Cardiac septum (tissue), 1 donor: Measurements from ENCODE around the gene HDAC10. TPM values are rescaled to one million over a fixed set of nuclear protein-coding genes. Genes with fewer than 3 reads are reported as not detected.

Source experiments
- DNase-seq: peaks from one replicate; pipeline ENCODE4 v3.0.0-alpha.2; 2020; ENCODE audit warnings: low spot score
- intact Hi-C: fragments of 100-400 bp; cut with DNase I; formaldehyde crosslinking; loops from one replicate; pipeline ENCODE4 v1.14.0; 2022
- total RNA-seq: library from RNA; stranded (reverse); fragmentation: NEBNext Ultra II Directional; extraction: Animal tissue kit (Norgen Biotek cat#: 25700); gene quantifications from one replicate; pipeline ENCODE4 v1.2.1, GENCODE V29; 2021
- donor health status: DM: no; HTN: no; CAD: no.

The HDAC10 gene
- total RNA-seq, 1 donor from 2014 or later = 13.1 TPM

DNA sequence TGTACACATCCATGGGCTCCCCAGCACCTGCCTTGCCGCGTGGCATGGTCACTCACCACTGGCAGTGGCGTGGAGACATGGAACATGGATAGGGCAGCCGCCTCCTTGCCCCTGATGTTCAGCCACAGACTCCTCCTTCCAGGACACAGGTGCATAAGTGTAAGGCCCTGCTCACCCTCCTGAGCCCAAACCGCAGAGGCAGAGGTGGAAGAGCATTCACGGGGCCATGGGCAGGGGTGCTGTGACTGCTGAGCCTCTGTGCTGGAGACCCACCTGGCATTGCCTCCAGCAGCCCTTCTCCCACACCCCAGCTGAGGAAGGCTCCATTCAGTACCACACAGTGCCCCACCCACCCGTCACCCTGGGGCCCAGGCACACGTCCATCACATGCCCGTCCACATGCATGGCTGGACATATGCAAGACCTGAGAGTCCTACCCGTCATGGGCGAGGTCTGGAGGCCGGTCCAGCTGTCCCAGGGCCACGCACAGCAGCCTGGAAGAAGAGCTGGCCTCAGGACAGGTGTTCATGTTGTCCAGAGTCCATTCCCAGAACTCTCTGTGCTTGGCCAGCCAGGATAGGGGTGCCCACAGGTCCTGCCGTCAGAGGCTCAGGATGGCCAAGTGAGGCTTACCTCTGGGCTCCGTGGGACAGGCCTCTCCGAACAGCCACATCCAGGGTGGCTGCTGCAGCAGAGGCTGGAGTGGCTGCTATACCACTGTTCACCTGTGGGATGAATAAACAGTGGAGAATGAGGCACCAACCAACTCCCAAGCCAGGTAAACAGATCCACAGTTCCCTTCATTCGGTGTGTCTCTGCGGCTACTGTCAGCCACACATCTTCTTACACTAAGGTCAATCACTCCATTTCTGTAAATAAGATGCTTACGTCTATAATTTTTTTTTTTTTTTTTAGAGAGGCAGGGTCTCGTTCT, 4.6 kb downstream of the HDAC10 start:
- intact Hi-C loops = loop anchor here (10.0 kb wide), 1 partner anchor 258 kb away; the partner anchor contains the start of genes LMF2 and NCAPH2

DNA sequence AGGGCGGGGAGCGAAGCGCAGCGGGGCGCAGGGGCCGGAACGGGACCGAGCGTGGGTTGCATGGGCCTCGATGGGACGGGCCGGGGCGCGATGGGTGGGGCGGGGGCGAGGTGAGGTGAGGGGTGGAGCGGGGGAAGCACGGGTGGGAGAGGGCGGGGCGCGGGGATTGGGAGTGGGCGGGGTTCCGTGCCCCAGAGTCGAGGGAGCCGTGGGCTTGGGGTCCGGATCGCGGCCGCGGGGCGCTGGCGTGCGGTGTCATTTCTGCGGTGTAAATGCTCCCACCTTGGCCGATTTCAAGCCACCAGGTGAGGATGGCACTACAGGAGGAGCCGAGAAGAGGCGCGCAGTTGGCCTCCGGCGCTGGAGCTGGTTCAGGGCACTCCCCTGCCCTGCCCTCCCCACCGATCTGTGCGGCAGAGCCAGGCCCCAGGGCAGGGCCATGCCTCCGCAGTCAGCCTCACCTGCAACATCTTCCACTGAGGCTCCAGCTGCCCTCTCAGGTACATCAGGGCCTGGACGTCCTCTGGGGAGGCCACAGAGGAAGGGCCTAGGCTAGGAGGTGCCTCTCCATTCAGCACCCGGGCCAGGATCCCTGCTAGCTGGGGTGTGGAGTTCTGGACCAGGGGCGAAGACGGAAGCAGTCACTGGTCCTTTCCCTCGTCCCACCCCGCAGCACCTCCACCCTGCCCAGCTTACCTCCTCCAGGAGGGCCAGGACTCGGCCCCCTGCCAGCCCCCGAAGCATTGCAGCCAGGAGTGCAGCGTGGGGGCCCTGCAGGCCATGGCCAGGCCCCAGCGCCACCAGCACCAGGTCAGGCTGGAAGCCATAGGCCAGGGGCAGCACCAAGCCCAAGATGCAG, 5.6 kb downstream of the HDAC10 start:
- no peak for DNase-seq
- intact Hi-C loops = loop anchor here (10.0 kb wide), 1 partner anchor 259 kb away; the partner anchor contains the start of genes LMF2 and NCAPH2

More for the DNA sequence above, 4.6 kb downstream of the HDAC10 start:
- DNase-seq = no peak

DNA sequence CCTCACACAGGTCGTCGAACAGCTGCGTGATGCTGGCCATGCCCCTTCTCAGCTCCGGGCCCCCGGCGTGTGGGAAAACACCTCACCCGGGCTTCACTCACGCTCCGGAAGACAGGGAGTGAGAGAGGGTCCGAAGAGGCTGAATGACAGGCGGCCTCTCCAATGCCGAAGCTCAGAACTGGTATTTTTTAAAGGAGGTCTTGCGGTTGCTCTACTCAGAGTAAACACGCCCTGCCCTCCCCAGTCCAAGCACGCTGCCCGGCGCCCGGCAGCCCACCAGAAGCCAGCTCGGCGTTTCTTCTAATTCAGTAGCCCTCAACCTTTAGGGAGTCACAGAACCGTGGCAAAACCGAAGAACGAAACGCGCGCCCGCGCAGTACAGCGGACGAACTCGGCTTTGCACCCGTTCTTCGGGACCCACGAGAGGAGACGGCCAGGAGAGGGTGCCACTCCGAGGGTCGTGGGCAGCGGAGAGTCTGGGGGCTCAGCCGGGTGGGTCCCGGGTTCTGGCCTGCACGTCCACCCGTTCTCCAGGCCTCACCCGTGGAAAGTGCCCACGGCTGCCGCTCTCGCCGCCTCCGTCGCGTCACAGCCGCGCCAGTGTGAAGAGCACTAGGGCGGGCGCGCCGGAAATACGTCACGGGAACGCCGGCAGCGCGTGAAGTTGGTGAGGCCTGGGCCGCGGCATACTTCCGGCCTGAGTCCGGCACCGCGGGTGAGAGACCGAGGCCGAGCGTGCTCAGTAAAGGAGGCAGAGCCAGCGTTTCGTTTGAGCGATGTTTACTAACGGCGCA, 6.4 kb downstream of the HDAC10 start, which contains the start of gene TUBGCP6:
TUBGCP6 (minus strand) TSS at position 604 of the 794 bp plus-strand sequence; CDS start at position 40, 564 bp downstream.
- peak; percentile 98 for DNase-seq
- intact Hi-C loops = loop anchor here (10.0 kb wide), 1 partner anchor 260 kb away; the partner anchor contains the start of genes LMF2 and NCAPH2

DNA sequence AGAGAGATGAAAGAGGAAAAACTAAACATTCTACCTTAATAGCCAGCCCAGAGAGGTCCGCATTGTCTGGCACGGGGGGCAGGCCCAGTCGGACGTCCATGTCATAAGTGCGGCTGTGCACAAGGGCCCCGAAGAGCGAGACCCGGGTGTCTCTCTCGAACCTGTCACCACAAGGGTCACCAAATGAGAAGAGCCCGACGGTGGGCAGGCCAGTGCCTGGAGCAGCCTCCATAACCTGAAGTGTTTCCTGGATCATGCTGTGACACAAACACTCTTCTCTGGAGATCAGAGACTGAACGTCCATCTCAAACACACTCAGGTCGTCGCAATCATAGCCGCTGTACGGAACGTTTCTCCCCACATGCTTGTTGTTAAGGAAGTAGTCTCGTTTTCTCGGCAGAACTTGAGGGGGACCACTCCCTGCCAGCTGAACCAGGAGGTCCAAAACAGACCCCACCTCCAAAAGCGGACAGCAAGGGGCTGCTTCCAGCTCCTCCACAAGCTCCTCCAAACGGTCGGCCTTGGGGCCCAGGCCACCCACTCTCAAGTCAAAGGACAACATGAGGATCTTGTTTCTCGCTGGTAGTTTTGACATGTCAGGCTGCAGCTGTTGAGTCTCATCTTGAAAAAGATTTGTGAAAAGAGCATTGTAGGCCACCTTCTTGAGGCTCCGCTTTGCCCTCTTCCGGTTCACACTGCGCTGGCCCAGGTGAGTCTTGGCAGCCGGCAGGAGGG, 7.2 kb downstream of the HDAC10 start:
- no peak for DNase-seq
- intact Hi-C loops = loop anchor here (10.0 kb wide), 1 partner anchor 261 kb away; the partner anchor contains the start of genes LMF2 and NCAPH2

DNA sequence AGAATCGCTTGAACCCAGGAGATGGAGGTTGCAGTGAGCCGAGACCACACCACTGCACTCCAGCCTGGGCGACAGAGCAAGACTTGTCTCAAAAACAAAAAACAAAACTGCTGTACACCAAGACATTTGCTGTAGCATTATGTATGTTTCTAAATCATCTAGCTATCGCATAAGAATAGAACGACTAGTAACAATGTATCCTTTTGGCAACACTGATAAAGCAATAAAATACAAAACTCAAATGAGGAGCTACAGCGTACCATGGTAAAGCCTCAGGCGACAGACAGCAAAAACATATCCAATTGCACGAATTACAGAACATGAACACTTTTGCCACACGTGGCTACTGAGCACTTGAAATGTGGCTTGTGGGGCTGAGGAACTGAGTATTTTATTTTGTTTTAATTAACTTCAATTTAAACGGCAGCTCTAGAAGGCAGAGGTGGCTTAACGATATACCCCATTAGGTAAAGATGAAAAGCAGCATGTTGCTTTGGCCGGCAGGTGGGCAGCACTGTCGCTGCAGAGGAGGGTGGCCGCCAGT, 8.6 kb downstream of the HDAC10 start:
- intact Hi-C loops = loop anchor here (10.0 kb wide), 1 partner anchor 262 kb away; the partner anchor contains the start of genes LMF2 and NCAPH2
- no peak for DNase-seq

DNA sequence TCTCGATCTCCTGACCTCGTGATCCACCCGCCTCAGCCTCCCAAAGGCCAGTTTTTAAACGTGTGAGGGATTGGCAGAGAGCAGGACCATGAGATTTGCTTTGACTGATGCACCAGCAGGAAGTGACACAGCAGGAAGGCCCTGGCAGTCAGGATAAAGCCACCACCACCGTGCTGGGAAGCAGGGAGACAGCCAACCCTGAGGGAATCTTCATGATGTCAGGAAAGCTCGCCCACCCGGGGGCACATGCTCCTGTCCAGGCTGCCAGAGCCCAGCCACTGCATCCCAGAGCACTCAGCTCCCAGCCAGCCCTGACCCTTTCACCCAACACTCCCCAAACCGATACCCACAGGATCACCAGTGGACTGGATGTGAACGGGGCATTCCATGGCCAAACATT, 12.3 kb downstream of the HDAC10 start:
- no peak for DNase-seq
- intact Hi-C loops = no loop called here

DNA sequence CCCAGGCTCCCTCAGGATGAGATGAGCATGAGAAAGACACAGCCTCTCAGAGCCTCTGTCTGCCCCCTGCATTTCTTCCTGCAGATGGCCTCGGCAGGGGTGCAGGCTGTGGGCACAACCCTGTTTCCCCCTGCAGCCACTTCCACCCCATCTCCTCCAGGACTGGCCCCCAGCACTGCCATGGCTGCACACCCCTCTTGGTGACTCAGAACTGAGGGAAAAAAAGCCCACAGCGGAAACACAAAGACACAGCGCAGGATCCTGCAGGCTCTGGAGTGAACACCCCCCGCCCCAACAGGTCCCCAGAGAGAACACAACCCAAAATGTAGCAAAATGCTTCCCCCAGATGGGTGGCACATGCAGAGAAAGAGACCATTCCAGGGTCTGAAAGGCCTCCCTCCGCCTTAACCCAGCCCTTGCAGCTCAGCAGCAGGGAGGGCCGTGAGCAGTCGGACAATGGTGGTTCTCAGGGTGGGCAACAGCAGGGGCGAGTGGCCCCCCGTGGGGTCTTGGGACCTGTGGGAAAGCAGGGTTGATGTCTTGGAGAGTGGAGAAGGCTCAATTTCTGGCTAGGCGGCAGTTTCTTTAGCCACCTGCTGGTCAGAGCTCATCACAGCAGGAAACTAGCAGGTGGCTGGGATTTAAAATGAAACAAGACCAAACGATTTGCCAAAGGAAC, 14.2 kb downstream of the HDAC10 start:
- intact Hi-C loops = no loop called here
- no peak for DNase-seq

DNA sequence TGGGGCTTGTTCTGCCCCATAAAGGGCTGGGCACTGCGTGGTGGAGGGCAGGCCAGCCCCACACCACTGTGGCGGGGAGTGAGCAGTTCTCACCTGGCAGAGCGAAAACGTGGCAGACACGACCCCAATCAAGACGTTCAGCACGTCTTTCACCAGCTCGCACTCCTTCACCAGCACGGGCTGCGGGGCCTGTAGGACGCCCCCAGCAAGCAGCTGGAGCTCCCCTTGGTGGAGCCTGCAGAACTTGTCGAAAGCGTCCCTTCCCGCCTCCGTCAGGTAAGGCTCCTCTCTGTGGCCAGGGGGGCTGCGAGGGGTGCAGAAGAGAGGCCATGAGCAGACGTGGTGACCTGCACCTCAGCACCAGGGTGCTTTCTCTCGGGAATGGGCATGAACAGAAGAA, 17.8 kb downstream of the HDAC10 start:
- intact Hi-C loops = no loop called here
- no peak for DNase-seq

DNA sequence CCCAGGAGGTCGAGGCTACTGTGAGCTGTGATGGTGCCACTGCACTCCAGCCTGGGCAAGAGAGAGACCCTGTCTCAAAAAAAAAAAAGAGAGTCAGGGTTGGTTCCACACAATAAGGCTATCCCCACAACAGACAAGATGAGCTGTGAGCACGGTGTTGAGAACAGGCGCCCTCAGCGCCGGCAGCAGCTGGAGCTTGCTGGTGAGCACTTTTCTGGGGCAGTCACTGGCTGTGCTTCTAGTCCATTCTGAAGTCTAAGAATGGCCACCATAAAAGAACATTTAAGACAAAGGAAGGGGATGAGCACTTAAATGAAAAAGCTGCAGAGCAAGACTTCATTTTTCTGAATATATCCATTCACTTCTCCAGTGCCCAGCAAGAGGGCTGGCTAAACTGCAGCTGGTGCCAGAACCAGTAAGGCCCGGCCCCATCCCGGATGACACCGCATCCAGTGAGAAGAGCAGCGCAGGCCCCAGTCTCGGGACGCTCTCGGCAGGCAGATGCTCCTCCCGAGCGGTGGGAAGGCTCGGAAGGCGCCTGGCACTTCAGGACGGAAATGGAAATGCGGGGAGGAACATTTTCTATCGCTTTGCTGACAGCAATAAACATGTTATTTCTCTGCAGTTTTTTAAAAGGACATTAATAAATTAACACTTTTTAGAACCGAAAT, 18.4 kb downstream of the HDAC10 start:
- intact Hi-C loops = no loop called here

DNA sequence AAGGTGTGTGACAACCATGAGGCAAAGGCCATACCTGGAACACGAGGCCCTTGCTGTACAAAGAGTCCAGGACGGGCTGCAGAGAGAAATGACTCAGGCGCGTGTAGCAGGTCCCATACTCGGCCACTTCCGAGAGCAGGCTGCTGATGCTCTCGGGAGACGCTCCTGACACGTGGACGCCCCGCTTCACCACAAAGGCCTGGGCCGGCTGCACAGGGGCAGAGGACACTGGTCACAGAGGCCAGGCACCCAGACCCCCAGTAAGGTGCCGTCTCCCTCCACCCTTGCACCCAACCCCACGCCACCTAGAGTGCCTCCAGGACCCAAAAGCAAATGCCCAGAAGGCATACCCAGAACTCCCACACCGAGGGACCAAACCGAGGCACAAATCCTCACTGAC, 21.7 kb downstream of the HDAC10 start:
- intact Hi-C loops = no loop called here

More for the DNA sequence above, 18.4 kb downstream of the HDAC10 start:
- no peak for DNase-seq

DNA sequence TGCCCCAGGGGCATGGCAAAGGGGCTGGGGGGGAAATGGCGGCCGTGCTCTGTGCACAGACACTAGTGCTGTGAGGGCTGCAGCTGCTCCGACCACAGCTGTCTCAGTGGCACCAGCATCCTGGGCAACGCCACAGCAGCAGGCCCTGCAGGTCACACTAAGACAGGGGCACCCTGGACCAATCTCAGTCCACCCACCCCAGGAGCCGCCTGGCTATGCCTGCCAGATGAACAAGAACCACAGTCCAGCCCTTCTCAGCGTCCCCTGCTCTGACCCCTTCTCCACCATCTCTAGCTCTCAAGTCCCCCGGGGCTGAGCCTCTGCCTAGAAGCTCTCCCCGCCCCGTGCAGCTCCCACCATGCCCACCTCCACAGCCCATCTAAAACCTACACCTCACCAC, 22.7 kb downstream of the HDAC10 start:
- no peak for DNase-seq
- intact Hi-C loops = no loop called here

More for the DNA sequence above, 21.7 kb downstream of the HDAC10 start:
- DNase-seq = no peak

DNA sequence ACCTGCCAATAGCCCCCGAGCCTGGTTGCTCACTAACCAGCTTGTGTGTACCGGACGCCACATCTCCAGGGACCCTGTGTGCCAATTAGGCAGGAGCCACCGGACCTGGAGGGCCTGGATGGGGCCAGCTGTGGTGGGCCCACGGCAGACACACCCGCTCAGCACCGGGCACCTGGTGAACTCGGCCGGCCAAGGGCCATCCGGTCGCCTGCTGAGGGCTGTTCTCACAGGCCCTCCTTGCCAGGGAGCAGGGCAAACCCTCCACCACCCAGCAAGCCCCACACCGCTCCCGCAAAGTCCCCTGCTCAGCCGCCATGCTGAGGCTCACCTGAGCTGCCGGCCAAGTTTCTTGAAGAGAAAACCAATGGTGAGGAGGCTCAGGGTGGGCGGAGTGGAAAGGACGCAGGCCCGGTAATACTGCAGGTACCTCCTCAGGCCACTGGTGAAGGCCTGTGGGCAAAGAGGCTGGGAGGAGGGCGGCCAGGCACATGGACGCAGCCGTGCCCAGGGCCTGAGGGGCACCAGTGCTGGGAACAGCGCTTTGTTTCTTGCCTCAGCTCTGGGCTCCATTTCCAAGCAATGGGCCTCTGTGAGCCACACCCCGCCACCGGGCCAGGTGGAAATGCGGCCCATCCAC, 23.4 kb downstream of the HDAC10 start:
- intact Hi-C loops = no loop called here
- DNase-seq = no peak

DNA sequence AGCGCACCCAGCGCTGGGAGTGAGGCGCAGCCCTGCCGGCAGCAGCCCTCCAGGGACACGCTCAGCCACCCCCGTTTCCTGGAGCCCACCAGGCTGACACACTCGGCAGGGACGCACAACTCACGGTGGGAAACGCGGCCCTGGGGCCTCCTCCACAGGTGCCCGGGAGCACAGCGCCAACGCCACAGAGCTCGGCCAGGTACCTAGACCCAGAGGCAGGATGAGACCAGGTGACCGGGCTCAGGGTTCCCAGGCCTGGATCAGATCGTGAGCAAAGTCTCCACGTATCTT, 24.2 kb downstream of the HDAC10 start:
- DNase-seq = no peak
- intact Hi-C loops = no loop called here

DNA sequence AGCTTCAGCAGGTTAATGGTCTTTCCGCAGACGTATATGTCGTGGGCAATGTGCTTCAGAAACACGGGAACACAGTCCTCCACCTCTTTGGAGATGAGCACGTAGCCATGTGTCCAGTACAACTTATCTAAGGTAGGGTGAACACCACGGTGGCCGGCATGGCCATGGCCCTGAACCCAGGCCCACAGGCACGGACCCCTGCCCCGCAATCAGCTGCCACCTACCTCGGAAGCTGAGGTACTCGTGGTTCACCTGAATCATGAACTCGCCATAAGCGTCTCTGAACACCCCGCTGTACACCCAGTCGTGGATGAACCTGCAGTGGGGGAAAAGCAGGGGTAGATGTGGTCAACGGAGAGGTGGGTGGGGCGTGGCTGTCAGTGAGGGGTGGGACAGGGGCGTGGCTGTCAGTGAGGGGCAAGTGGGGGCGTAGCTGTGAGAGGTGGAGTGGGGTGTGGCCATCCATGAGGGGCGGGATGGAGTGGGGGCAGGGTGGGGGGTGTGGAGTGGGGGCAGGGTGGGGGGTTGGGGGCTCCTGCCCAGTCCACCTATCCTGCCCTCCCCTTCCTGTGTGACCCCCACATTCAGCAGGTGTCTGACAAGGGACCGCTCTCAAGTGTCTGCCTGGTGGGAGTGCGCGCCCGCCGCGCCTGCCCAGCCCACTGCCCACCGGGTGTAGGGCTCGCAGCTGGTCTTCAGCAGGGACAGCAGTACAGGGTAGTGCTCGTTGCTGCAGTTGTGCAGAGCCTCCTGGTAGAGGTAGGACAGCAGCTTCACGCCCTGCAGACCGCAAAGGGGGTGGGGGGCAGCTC, 24.8 kb downstream of the HDAC10 start:
- intact Hi-C loops = no loop called here

DNA sequence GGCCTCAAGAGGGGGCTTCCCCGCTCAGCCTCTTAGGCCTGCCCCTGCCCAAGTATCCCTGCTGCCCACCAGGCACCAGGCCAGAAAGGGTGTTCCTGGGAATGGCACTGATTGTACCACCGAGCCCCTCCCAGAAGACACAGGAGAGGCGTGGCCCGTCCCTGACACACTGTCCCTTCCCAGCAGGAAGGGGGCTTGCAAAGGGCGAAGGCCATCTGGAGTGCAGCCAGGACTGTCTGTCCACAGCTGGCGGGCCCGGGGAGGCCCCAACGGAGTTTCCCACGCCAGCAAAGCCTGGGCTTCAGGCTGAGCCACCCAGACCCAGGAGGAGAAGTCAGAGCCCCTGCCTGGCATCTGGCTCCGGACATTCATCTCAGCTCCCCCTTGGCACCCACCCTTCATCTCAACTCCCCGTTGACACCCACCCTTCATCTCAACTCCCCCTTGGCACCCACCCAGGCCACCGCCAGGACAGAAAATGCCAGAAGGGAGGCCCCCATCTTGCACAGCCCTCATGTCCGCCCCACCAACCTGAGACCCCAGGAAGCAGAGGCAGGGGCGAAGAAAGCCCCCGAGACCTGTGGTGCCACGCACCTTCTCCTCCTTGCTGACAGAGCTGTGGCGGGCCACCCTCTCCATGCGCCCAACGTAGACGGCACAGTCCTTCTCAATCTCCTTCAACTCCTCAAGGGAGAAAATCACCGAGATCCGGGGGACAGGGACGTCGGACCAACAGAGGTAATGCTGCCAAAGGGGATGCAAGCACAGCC, 25.7 kb downstream of the HDAC10 start:
- DNase-seq = no peak
- intact Hi-C loops = no loop called here

More for the DNA sequence above, 24.8 kb downstream of the HDAC10 start:
- no peak for DNase-seq
